NCI-H82 (cell line): Measurements from ENCODE around the gene MICAL3.
"Not testable (repeated sequence)": the region's sequence is repeated elsewhere in the genome, so short reads cannot be mapped to it uniquely, and the experiment has no call there.

ENCODE experiments used
- DNase-seq: peaks from one replicate; lab custom pipeline; 2025; lab: John Stamatoyannopoulos, UW

The MICAL3 gene

DNA sequence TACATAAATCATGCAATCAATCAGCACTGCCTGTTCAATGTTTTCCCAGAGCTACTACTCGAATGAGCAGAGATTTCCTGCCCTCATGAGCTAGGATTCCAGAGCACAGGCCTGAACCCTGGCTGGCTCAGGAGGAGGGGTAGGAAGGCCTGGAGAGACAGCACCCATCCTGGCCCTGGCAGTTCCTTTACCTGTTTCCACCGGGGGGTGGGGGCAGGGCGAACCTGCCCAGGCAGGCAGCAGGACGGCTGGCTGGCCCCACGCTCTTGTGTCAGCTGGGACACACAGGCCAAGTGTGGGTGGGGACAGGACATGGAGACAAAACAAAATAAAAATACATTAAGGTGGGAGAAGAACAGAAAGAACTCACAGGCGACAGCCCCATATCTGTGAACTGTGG lies 140.3 kb downstream of the MICAL3 start:
- no peak for DNase-seq

- no peak for DNase-seq
These were observed 141.0 kb downstream of the MICAL3 start for GRCh38 chr22:17883356-17883755.

DNA sequence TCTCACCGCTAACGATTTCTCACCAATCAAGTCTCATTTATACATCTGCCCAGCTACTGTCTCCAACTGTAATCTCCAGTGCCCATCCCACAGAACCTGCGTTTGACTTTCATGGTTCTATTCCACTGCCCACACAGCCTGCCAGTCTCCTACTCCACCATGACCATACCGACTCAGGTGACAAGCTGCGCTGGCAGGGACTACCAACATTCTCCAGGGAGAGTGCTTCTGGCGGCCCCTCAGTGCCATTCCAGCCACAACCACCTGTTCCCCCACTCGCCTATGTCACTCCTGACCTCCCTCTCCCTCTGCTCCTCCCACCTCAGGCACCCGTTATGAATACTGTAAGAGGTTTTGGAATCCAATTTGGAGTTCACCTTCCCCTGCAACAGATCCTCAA lies 141.6 kb downstream of the MICAL3 start:
- no peak for DNase-seq

GRCh38 chr22:17882162-17882561 lies 142.2 kb downstream of the MICAL3 start:
- DNase-seq = no peak

DNA sequence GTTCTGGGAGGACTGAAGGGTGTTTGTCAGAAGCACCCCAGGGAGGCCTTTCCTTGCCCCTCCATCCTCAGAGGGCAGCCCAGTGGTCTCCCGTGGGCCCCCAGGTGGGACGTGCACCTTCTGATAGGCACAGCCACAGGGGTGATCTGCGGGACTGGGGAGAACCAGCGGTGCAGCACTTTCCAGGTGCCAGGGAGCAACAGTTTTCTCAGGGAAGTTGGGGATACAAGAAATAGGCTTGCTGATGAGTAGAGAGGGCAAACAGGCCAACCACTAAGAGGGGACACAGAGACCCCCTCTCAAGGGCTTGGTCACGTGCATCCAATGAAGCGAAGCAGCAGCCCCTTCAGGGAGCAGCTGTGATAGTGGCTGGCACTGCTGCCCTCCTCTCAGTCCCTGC lies 143.0 kb downstream of the MICAL3 start:
- no peak for DNase-seq

DNA sequence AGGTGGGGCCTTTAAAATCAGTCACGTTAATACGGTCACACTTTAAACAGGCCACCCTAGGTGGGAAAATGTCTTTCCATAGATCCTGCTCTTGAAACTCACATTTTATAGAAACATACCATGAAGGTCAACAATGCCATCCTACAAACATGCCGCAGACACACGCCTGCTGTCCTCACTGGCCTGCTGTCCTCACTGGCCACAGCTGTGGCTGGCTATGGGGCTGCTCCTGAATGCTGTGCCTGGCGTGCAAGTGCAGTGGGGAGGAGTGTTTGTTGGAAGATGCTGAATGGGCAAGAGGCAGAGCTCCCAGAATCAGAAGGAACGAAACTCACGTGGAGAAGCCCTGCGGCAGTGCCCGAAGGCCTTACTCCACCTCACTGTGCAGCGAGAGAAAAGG lies 143.9 kb downstream of the MICAL3 start:
- DNase-seq = no peak

GRCh38 chr22:17880020-17880419 lies 144.3 kb downstream of the MICAL3 start:
- no peak for DNase-seq

GRCh38 chr22:17878941-17879340 lies 145.4 kb downstream of the MICAL3 start:
- DNase-seq = no peak

- no peak for DNase-seq
These were observed 146.1 kb downstream of the MICAL3 start for GRCh38 chr22:17878186-17878694.

DNA sequence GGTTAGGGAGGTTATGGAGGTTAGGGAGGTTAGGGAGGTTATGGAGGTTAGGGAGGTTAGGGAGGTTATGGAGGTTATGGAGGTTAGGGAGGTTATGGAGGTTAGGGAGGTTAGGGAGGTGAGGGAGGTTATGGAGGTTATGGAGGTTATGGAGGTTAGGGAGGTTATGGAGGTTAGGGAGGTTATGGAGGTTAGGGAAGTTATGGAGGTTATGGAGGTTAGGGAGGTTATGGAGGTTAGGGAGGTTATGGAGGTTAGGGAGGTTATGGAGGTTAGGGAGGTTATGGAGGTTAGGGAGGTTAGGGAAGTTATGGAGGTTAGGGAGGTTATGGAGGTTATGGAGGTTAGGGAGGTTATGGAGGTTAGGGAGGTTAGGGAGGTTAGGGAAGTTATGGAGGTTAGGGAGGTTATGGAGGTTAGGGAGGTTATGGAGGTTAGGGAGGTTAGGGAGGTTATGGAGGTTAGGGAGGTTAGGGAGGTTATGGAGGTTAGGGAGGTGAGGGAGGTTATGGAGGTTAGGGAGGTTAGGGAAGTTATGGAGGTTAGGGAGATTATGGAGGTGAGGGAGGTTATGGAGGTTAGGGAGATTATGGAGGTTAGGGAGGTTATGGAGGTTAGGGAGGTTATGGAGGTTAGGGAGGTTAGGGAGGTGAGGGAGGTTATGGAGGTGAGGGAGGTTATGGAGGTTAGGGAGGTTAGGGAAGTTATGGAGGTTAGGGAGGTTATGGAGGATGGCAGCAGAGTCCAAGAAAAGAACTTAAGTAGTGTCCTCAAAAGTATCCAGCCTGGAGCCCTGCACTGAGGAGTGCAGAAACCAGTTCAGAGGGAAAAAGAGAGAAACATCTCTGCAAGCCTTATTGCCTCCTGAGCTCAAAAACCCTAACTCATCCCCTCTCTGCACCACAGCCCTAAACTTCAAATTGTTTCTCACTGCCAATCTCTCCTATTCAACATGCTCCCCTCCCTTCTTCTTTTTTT lies 147.2 kb downstream of the MICAL3 start:
- not testable (repeated sequence) for DNase-seq

GRCh38 chr22:17876306-17876831 lies 148.0 kb downstream of the MICAL3 start:
- no peak for DNase-seq

- no peak for DNase-seq
These were observed 148.7 kb downstream of the MICAL3 start for GRCh38 chr22:17875631-17876030.

- no peak for DNase-seq
These were observed 149.2 kb downstream of the MICAL3 start for GRCh38 chr22:17875156-17875555.

GRCh38 chr22:17874231-17874905 lies 150.0 kb downstream of the MICAL3 start:
- no peak for DNase-seq

DNA sequence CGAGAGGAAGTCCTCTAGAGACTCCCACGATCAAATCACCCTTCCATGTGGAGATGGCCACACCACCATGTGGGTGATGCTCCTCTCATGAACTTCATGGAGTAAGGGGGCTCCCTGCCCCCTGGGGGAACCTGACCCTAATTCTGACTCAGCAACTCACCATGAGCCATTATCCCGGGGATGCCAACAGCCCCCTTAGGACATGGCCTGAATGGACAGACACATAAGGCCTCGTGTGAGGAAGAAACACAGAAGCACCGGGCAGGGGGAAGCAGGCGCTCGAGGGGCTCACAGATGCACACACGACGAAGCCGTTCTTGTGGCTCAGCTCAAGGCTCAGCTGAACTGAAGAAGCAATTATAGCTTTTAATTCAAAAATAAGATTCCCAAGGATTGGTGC lies 150.6 kb downstream of the MICAL3 start:
- no peak for DNase-seq

GRCh38 chr22:17873116-17873515 lies 151.2 kb downstream of the MICAL3 start:
- DNase-seq = no peak

DNA sequence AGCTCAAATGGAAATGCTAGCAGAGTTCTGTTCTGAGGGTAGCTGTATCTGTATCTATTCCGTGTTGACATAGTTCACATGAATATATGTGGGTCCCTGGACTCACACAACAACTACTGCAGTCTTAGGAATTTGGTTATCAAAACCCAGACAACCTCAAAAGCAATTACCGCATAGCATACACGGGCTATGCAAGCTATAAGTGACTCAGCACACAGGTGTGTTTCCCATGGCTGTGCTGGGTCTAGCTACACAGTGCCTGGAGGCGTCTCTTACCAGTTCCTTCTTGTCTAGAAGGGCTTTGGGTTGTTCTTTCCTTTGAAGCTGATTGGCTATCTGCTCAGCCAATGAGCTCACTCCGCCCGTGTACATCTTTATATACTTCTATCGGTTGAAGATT lies 151.9 kb downstream of the MICAL3 start:
- no peak for DNase-seq

- DNase-seq = no peak
These were observed 152.5 kb downstream of the MICAL3 start for GRCh38 chr22:17871726-17872458.

GRCh38 chr22:17870407-17870806 lies 154.0 kb downstream of the MICAL3 start:
- DNase-seq = no peak

GRCh38 chr22:17869285-17870096 lies 154.9 kb downstream of the MICAL3 start:
- DNase-seq = no peak

- DNase-seq = no peak
These were observed 155.6 kb downstream of the MICAL3 start for GRCh38 chr22:17868771-17869170.
